Ascending aorta (tissue), 2 donors: ENCODE measurements around the gene OR4D9. TPM values are rescaled to one million over a fixed set of nuclear protein-coding genes. Genes with fewer than 3 reads are reported as not detected.

Experiments used
- DNase-seq, 2 donors: peaks; one replicate each; pipeline ENCODE4 v3.0.0-alpha.2; 2019; ENCODE audit warnings: low spot score in 2 of 2
- H3K27ac ChIP-seq, 2 donors: fragments of 200-600 bp; sonication (generic); one replicate each; pipeline ENCODE4 v1.5.1; 2016 to 2017; ENCODE audit warnings: mild to moderate bottlenecking in 1 of 2
- H3K27me3 ChIP-seq: fragments of 200-600 bp; sonication (generic); one replicate; pipeline ENCODE4 v1.5.1; 2017
- H3K36me3 ChIP-seq, 2 donors: fragments of 200-600 bp; sonication (generic); one replicate each; pipeline ENCODE4 v1.5.1; 2016
- H3K4me1 ChIP-seq, 2 donors: fragments of 200-600 bp; sonication (generic); one replicate each; pipeline ENCODE4 v1.5.1; 2016 to 2017; ENCODE audit warnings: mild to moderate bottlenecking in 1 of 2
- H3K4me3 ChIP-seq, 2 donors: fragments of 200-600 bp; sonication (generic); one replicate each; pipeline ENCODE4 v1.5.1; 2016 to 2017; ENCODE audit warnings: mild to moderate bottlenecking in 1 of 2
- H3K9me3 ChIP-seq, 2 donors: fragments of 200-600 bp; sonication (generic); one replicate each; pipeline ENCODE4 v1.5.1; 2016
- CTCF ChIP-seq, 3 experiments: fragments of 200-600 bp in 2 of 3; fragments of 450-650 bp in 1 of 3; sonication (generic) in 2 of 3; IDR thresholded peaks; one replicate each; pipeline ENCODE4 v1.5.1; 2016 to 2019; ENCODE audit warnings: antibody characterized with exemption in 3 of 3, mild to moderate bottlenecking in 1 of 3, moderate library complexity in 1 of 3
- intact Hi-C: fragments of 100-400 bp; cut with DNase I; formaldehyde crosslinking; loops from one replicate; pipeline ENCODE4 v1.15.1; 2023
- total RNA-seq: library from RNA; depleted of rRNA; stranded (reverse); fragments of >200 nt; gene quantifications from one replicate; pipeline ENCODE4 v1.1.0, GENCODE V29; 2016

OR4D9 gene
- total RNA-seq: not detected

- H3K4me1 ChIP-seq: no peaks in the 10 kb centered on the region
- TF ChIP-seq CTCF (IDR thresholded peaks at IDR 0.05): no peak
- no peaks in the 10 kb centered on the region for H3K9me3 ChIP-seq
- no peak within 1 kb of the TSS for H3K4me3 ChIP-seq
- no peak within 1 kb of the TSS for H3K27ac ChIP-seq
- no peak for DNase-seq
- H3K36me3 ChIP-seq: no peaks in the 10 kb centered on the region
- no peaks in the 10 kb centered on the region for H3K27me3 ChIP-seq
- intact Hi-C loops: no loop called here
Measured at GRCh38 chr11:59510941-59511589, at the start of gene OR4D9. TSS of gene OR4D9 (plus strand) at chr11:59511539. CDS start at chr11:59514913, 3,374 bp downstream.

- no peak overlapping the region for H3K27ac ChIP-seq
- no peak for TF ChIP-seq CTCF (IDR thresholded peaks at IDR 0.05)
- H3K27me3 ChIP-seq: no peaks in the 10 kb centered on the region
- no peaks in the 10 kb centered on the region for H3K9me3 ChIP-seq
- H3K4me3 ChIP-seq: no peak overlapping the region
- H3K36me3 ChIP-seq: no peaks in the 10 kb centered on the region
- H3K4me1 ChIP-seq: no peaks in the 10 kb centered on the region
- DNase-seq: no peak
- intact Hi-C loops: no loop called here
Measured at GRCh38 chr11:59463190-59463641, 48.1 kb upstream of the OR4D9 start.

- Histone ChIP-seq H3K4me3 (no peak within 1 kb of the TSS), H3K27ac (no peak within 1 kb of the TSS), H3K9me3 (no peaks in the 10 kb centered on the region), H3K27me3 (no peaks in the 10 kb centered on the region), H3K4me1 (no peaks in the 10 kb centered on the region), H3K36me3 (no peaks in the 10 kb centered on the region)
- intact Hi-C loops: no loop called here
- no peak for TF ChIP-seq CTCF (IDR thresholded peaks at IDR 0.05)
- no peak for DNase-seq
Measured at GRCh38 chr11:59473015-59473414, 38.3 kb upstream of the OR4D9 start, which contains the start of gene OR4D10. TSS of gene OR4D10 (plus strand) at chr11:59473315. CDS start at chr11:59477430, 4,115 bp downstream.

- Histone ChIP-seq H3K27me3 (no peaks in the 10 kb centered on the region), H3K27ac (no peak overlapping the region), H3K4me1 (no peaks in the 10 kb centered on the region), H3K4me3 (no peak overlapping the region), H3K36me3 (no peaks in the 10 kb centered on the region), H3K9me3 (no peaks in the 10 kb centered on the region)
- intact Hi-C loops: no loop called here
- TF ChIP-seq CTCF (IDR thresholded peaks at IDR 0.05): no peak
- DNase-seq: no peak
Measured at GRCh38 chr11:59475176-59475575, 36.2 kb upstream of the OR4D9 start.

GRCh38 chr11:59479906-59480305 is 31.4 kb upstream of the OR4D9 start:
- TF ChIP-seq CTCF (IDR thresholded peaks at IDR 0.05): no peak
- Histone ChIP-seq H3K4me1 (no peaks in the 10 kb centered on the region), H3K9me3 (no peaks in the 10 kb centered on the region), H3K4me3 (no peak overlapping the region), H3K27ac (no peak overlapping the region), H3K27me3 (no peaks in the 10 kb centered on the region), H3K36me3 (no peaks in the 10 kb centered on the region)
- no peak for DNase-seq
- intact Hi-C loops: no loop called here
